HepG2 (cell line): Measurements from ENCODE around the gene ATP2B2. TPM values are rescaled to one million over a fixed set of nuclear protein-coding genes. Genes with fewer than 3 reads are reported as not detected.

Experiments used
- ATAC-seq: fragments of 200-7000 bp; cut with Tn5 transposase; 3 replicates; pipeline ENCODE4 v1.9.1; 2020; ENCODE audit warnings: mild to moderate bottlenecking, moderate library complexity
- BruUV-seq: library from RNA; stranded (reverse); fragments of 400-500 nt; replicated peaks from 2 replicates; lab custom pipeline; 2021; lab: Mats Ljungman, UMichigan
- CTCF ChIA-PET: fragments of 300-600 bp; formaldehyde crosslinking; extraction: SDS; loops from one replicate; lab custom pipeline; 2021; ENCODE audit warnings: low total read pairs, inconsistent platforms, low intra/inter-chr PET ratio; lab: Yijun Ruan, JAX
- POLR2A ChIA-PET: fragments of 350-600 bp; sonication (Branson Sonifier 250); formaldehyde crosslinking; loops from one replicate; lab custom pipeline; 2020; ENCODE audit warnings: antibody characterized with exemption, inconsistent platforms; lab: Yijun Ruan, JAX
- DNase-seq: peaks from one replicate; pipeline ENCODE4 v3.0.0-alpha.2; 2015; ENCODE audit warnings: low spot score
- FAIRE-seq: peaks from 3 replicates; lab custom pipeline; 2011; peaks lifted over from hg19 to GRCh38; lab: Jason Lieb, UNC
- H2AFZ ChIP-seq: one replicate; pipeline ENCODE4 v1.6.1; 2011; ENCODE audit warnings: low read length, inconsistent platforms
- H3K27ac ChIP-seq: fragments of 300-600 bp; 3 replicates; pipeline ENCODE4 v1.8.0; 2011; ENCODE audit warnings: mixed run types, mild to moderate bottlenecking, mixed read lengths, low read length, inconsistent platforms; ENCODE audit not compliant: insufficient read depth; ENCODE audit errors: extremely low read length
- H3K27me3 ChIP-seq, 2 experiments: fragments of 200-600 bp in 1 of 2; 2 replicates in 1 of 2; 3 replicates in 1 of 2; pipeline versions ENCODE4 v1.6.0 to v1.8.0; 2011; ENCODE audit warnings: low read length in 2 of 2, mild to moderate bottlenecking in 2 of 2, moderate library complexity in 2 of 2, inconsistent platforms in 1 of 2; ENCODE audit not compliant: insufficient read depth in 2 of 2, control insufficient read depth in 1 of 2
- H3K36me3 ChIP-seq, 2 experiments: fragments of 200-600 bp in 1 of 2; replicated peaks in 1 of 2; 2 replicates in 1 of 2; 3 replicates in 1 of 2; pipeline versions ENCODE4 v1.5.1 to v1.8.0; 2011; ENCODE audit warnings: low read length in 2 of 2, inconsistent platforms in 1 of 2; ENCODE audit not compliant: insufficient read depth in 2 of 2, control insufficient read depth in 1 of 2
- H3K4me1 ChIP-seq: 2 replicates; pipeline ENCODE4 v1.5.1; 2012; ENCODE audit warnings: low read length, inconsistent platforms; ENCODE audit not compliant: insufficient read depth
- H3K4me2 ChIP-seq: 2 replicates; pipeline ENCODE4 v1.6.0; 2011; ENCODE audit warnings: low read depth, low read length, inconsistent platforms
- H3K4me3 ChIP-seq, 3 experiments: fragments of 200-600 bp in 1 of 3; sonication (generic), shearing (Covaris generic) in 1 of 3; replicated peaks in 1 of 3; 2 replicates each; pipeline ENCODE4 v1.5.1; 2011 to 2016; ENCODE audit warnings: low read length in 3 of 3, inconsistent platforms in 2 of 3, low read depth in 2 of 3, mild to moderate bottlenecking in 2 of 3, control low read depth in 1 of 3, mixed read lengths in 1 of 3; ENCODE audit not compliant: insufficient read depth in 1 of 3
- H3K79me2 ChIP-seq: one replicate; pipeline ENCODE4 v1.6.1; 2011; ENCODE audit warnings: low read length, inconsistent platforms; ENCODE audit not compliant: insufficient read depth
- H3K9ac ChIP-seq: 2 replicates; pipeline ENCODE4 v1.6.0; 2011; ENCODE audit warnings: mild to moderate bottlenecking, low read depth, low read length, inconsistent platforms; ENCODE audit not compliant: insufficient read depth
- H3K9me3 ChIP-seq: 2 replicates; pipeline ENCODE4 v1.5.1; 2012; ENCODE audit warnings: mild to moderate bottlenecking, low read length
- H4K20me1 ChIP-seq: 2 replicates; pipeline ENCODE4 v1.6.0; 2011; ENCODE audit warnings: inconsistent platforms, mild to moderate bottlenecking, low read length, moderate library complexity; ENCODE audit not compliant: insufficient read depth
- EHMT2 ChIP-seq: fragments of 200-600 bp; sonication (generic); IDR thresholded peaks from 2 replicates; pipeline ENCODE4 v1.7.0; 2017; ENCODE audit warnings: antibody characterized with exemption, low read depth, low read length, borderline replicate concordance
- JUN ChIP-seq: sonication (generic); formaldehyde crosslinking; IDR thresholded peaks from 2 replicates; pipeline ENCODE4 v1.4.0; 2020; ENCODE audit warnings: mild to moderate bottlenecking, missing genetic modification reagents
- MLLT10 ChIP-seq: sonication (generic); formaldehyde crosslinking; IDR thresholded peaks from 2 replicates; pipeline ENCODE4 v1.4.0; 2020; ENCODE audit warnings: missing genetic modification reagents
- NCOA5 ChIP-seq: sonication (generic); formaldehyde crosslinking; IDR thresholded peaks from 2 replicates; pipeline ENCODE4 v1.4.0; 2020; ENCODE audit warnings: missing genetic modification reagents
- RBFOX2 ChIP-seq: fragments of 200-400 bp; formaldehyde crosslinking; IDR thresholded peaks from 2 replicates; pipeline ENCODE4 v1.6.1; 2017; ENCODE audit warnings: low read depth, mild to moderate bottlenecking, low read length
- SPEN ChIP-seq: sonication (generic); formaldehyde crosslinking; IDR thresholded peaks from 2 replicates; pipeline ENCODE4 v1.5.1; 2020; ENCODE audit warnings: low read depth, mild to moderate bottlenecking, missing genetic modification reagents
- TBP ChIP-seq: sonication (generic); formaldehyde crosslinking; IDR thresholded peaks from 2 replicates; pipeline ENCODE4 v1.5.0; 2020; ENCODE audit warnings: missing genetic modification reagents
- TBX2 ChIP-seq: sonication (generic); formaldehyde crosslinking; IDR thresholded peaks from 2 replicates; pipeline ENCODE4 v1.5.0; 2020; ENCODE audit warnings: missing genetic modification reagents, mild to moderate bottlenecking, borderline replicate concordance
- TOPORS ChIP-seq: sonication (generic); formaldehyde crosslinking; IDR thresholded peaks from 2 replicates; pipeline ENCODE4 v1.8.0; 2023; ENCODE audit warnings: mild to moderate bottlenecking, missing genetic modification reagents
- ZBED4 ChIP-seq: sonication (generic); formaldehyde crosslinking; IDR thresholded peaks from 2 replicates; pipeline ENCODE4 v1.4.0; 2020; ENCODE audit warnings: missing genetic modification reagents, borderline replicate concordance
- ZNF496 ChIP-seq: sonication (generic); formaldehyde crosslinking; IDR thresholded peaks from 2 replicates; pipeline ENCODE4 v1.8.1; 2023; ENCODE audit warnings: mild to moderate bottlenecking, moderate library complexity, missing genetic modification reagents; ENCODE audit not compliant: insufficient replicate concordance
- ZNF7 ChIP-seq: IDR thresholded peaks from 2 replicates; pipeline ENCODE4 v1.6.1; 2016; ENCODE audit warnings: missing biosample characterization, missing genetic modification reagents
- ZSCAN22 ChIP-seq: sonication (generic); formaldehyde crosslinking; IDR thresholded peaks from 2 replicates; pipeline ENCODE4 v1.4.0; 2020; ENCODE audit warnings: mild to moderate bottlenecking, missing genetic modification reagents
- WGBS: methylation state at CpG from one replicate; pipeline ENCODE4 v1.1.6; 2017; ENCODE audit warnings: low lambda C conversion rate; 5-methylcytosine and 5-hydroxymethylcytosine counted together
- in situ Hi-C: cut with HindIII; loops from 2 replicates; pipeline ENCODE4 v1.10.0; 2017; ENCODE audit warnings: low pct_unique_long_range_greater_than_20kb; ENCODE audit not compliant: extremely low pct_ligation_motif_present
- intact Hi-C: fragments of 100-400 bp; cut with micrococcal nuclease; formaldehyde crosslinking; loops from one replicate; pipeline ENCODE4 v1.10.0; 2022; ENCODE audit not compliant: unreplicated experiment
- polyA plus RNA-seq, 8 experiments: library from polyadenylated mRNA; depleted of rRNA in 3 of 8; stranded (reverse) in 7 of 8; unstranded in 1 of 8; fragments of >200 nt; fragmentation: Illumina TruSeq in 4 of 8; extraction: Trizol in 4 of 8; gene quantifications; 2 replicates each; pipeline versions ENCODE4 v1.2.1 to v1.2.3, GENCODE V29; 2011 to 2016; ENCODE audit warnings: low read depth in 4 of 8, missing spikeins in 1 of 8, mixed read lengths in 1 of 8; ENCODE audit not compliant: insufficient read depth in 1 of 8
- total RNA-seq, 5 experiments: library from RNA; depleted of rRNA; stranded (reverse); fragments of >200 nt; fragmentation: Illumina TruSeq; extraction: Trizol; gene quantifications; 2 replicates each; pipeline ENCODE4 v1.2.3, GENCODE V29; 2016; ENCODE audit warnings: low read depth in 1 of 5
- TF ChIP-seq, protein P1 (sequence below): sonication (generic); formaldehyde crosslinking; IDR thresholded peaks from 2 replicates; pipeline ENCODE4 v1.8.1; 2023; ENCODE audit warnings: mild to moderate bottlenecking, missing genetic modification reagents, borderline replicate concordance

Gene ATP2B2
- total and polyA plus RNA-seq, 2 of the 13 experiments (the other 11 are each of a cell fraction or from before 2014, with no cell fraction given) = 1.5 to 2.3 TPM

- POLR2A ChIA-PET = no interaction called here
- in situ Hi-C loops = no loop called here
Measured at GRCh38 chr3:10529809-10530208, 24.4 kb upstream of the ATP2B2 start.

More at GRCh38 chr3:10529809-10530208, 24.4 kb upstream of the ATP2B2 start:
- no peaks in the 10 kb centered on the region for H4K20me1 ChIP-seq
- CTCF ChIA-PET = no interaction called here
- H3K27me3 ChIP-seq = peaks cover 1 to 20% of the 10 kb centered on the region in 2 experiments; a peak in 2 of 5 replicates
- H3K27ac ChIP-seq = no peak overlapping the region
- ATAC-seq (no peak), DNase-seq (no peak), FAIRE-seq (no peak)
- H3K9me3 ChIP-seq = no peaks in the 10 kb centered on the region
- TF ChIP-seq ZSCAN22 = no peak
- TF ChIP-seq, protein P1, sequence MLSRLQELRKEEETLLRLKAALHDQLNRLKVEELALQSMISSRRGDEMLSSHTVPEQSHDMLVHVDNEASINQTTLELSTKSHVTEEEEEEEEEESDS = no peak
- TF ChIP-seq RBFOX2 = no peak
- TF ChIP-seq JUN = no peak
- no peak for TF ChIP-seq ZBED4 (CRISPR knock-in tag)
- TF ChIP-seq ZNF7 (CRISPR knock-in tag) = no peak
- no peak for TF ChIP-seq TBP (CRISPR knock-in tag)
- TF ChIP-seq MLLT10 (CRISPR knock-in tag) = no peak
- no peak for TF ChIP-seq NCOA5 (CRISPR knock-in tag)
- no peak for TF ChIP-seq ZNF496
- no peak for TF ChIP-seq TBX2 (CRISPR knock-in tag)
- TF ChIP-seq SPEN = no peak
- TF ChIP-seq EHMT2 = no peak
- TF ChIP-seq TOPORS (CRISPR knock-in tag) = no peak
- no peak overlapping the region for H3K4me3 ChIP-seq
- intact Hi-C loops = no loop called here
- no TSS peak for BruUV-seq
- H2AFZ ChIP-seq = no peak overlapping the region
- WGBS = 46% methylated on average over 13 of the region's 13 CpGs
- H3K9ac ChIP-seq = no peak overlapping the region
- H3K79me2 ChIP-seq = no peaks in the 10 kb centered on the region
- H3K4me1 ChIP-seq = no peaks in the 10 kb centered on the region
- no peaks in the 10 kb centered on the region for H3K36me3 ChIP-seq
- no peak overlapping the region for H3K4me2 ChIP-seq
